BJ (cell line): ENCODE data around the gene BCL2L14. TPM values are rescaled to one million over a fixed set of nuclear protein-coding genes. Genes with fewer than 3 reads are reported as not detected.

ENCODE experiments used
- CTCF ChIA-PET: fragments of 350-600 bp; formaldehyde crosslinking; extraction: SDS; loops from one replicate; lab custom pipeline; 2021; ENCODE audit warnings: antibody characterized with exemption, inconsistent platforms; lab: Yijun Ruan, JAX
- POLR2A ChIA-PET: fragments of 300-600 bp; sonication (Branson Sonifier 250); formaldehyde crosslinking; extraction: SDS; loops from one replicate; lab custom pipeline; 2021; ENCODE audit warnings: antibody characterized with exemption; lab: Charles Lee
- DNase-seq: peaks from one replicate; pipeline ENCODE4 v3.0.0-alpha.2; 2011; ENCODE audit warnings: low read depth
- H3K27me3 ChIP-seq: 2 replicates; pipeline ENCODE4 v1.6.0; 2011; ENCODE audit warnings: low read length; ENCODE audit not compliant: control insufficient read depth, insufficient read depth
- H3K36me3 ChIP-seq: 2 replicates; pipeline ENCODE4 v1.5.1; 2011; ENCODE audit warnings: low read length; ENCODE audit not compliant: control insufficient read depth, insufficient read depth
- H3K4me3 ChIP-seq: 2 replicates; pipeline ENCODE4 v1.5.1; 2011; ENCODE audit warnings: low read depth, mild to moderate bottlenecking, control low read depth, low read length
- polyA plus RNA-seq: library from polyadenylated mRNA; depleted of rRNA; stranded (reverse); fragments of >200 nt; gene quantifications from 2 replicates; pipeline ENCODE4 v1.2.3, GENCODE V29; 2011
- TF ChIP-seq, protein P1 (sequence below): IDR thresholded peaks from 2 replicates; pipeline ENCODE4 v1.5.1; 2011; ENCODE audit warnings: low read depth, mild to moderate bottlenecking, control low read depth, inconsistent platforms, low read length, moderate library complexity; ENCODE audit not compliant: insufficient read depth

Gene BCL2L14
- polyA plus RNA-seq, 1 experiment: not detected

- Histone ChIP-seq H3K36me3 (no peaks in the 10 kb centered on the region), H3K27me3 (no peaks in the 10 kb centered on the region), H3K4me3 (no peak overlapping the region)
- TF ChIP-seq, protein P1, sequence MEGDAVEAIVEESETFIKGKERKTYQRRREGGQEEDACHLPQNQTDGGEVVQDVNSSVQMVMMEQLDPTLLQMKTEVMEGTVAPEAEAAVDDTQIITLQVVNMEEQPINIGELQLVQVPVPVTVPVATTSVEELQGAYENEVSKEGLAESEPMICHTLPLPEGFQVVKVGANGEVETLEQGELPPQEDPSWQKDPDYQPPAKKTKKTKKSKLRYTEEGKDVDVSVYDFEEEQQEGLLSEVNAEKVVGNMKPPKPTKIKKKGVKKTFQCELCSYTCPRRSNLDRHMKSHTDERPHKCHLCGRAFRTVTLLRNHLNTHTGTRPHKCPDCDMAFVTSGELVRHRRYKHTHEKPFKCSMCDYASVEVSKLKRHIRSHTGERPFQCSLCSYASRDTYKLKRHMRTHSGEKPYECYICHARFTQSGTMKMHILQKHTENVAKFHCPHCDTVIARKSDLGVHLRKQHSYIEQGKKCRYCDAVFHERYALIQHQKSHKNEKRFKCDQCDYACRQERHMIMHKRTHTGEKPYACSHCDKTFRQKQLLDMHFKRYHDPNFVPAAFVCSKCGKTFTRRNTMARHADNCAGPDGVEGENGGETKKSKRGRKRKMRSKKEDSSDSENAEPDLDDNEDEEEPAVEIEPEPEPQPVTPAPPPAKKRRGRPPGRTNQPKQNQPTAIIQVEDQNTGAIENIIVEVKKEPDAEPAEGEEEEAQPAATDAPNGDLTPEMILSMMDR: no peak
- no peak for DNase-seq
- POLR2A ChIA-PET: no interaction called here
- CTCF ChIA-PET: interaction anchor here (1.2 kb wide), 2 partner anchors 287 to 485 kb away, joined by 3 to 4 read pairs; no protein-coding TSS in a partner anchor
Measured at GRCh38 chr12:12039897-12040296, 30.8 kb upstream of the BCL2L14 start.

- H3K4me3 ChIP-seq: no peak overlapping the region
- TF ChIP-seq, protein P1: no peak
- ChIA-PET CTCF (interaction anchor here (1.3 kb wide), 1 partner anchor 75 kb away, joined by 3 read pairs; no protein-coding TSS in a partner anchor), POLR2A (no interaction called here)
- no peaks in the 10 kb centered on the region for H3K36me3 ChIP-seq
- no peak for DNase-seq
- peaks cover 2% of the 10 kb centered on the region; the same call in 1 of the 2 replicates for H3K27me3 ChIP-seq
Measured at GRCh38 chr12:12046401-12046800, 24.3 kb upstream of the BCL2L14 start.

DNA sequence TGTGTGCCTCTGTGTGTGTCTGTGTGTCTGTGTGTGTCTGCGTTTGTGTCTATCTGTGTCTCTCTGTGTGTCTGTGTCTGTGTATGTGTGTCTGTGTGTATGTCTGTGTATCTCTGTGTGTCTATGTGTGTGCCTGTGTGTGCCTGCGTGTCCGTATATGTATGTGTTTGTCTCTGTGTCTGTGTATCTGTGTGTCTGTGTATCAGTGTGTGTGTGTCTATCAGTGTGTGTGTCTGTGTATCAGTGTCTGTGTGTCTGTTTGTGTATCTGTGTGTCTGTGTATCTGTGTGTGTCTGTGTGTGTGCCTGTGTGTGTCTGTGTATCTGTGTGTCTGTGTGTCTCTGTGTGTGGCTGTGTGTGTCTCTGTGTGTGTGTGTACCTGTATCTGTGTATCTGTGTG, 23.1 kb upstream of the BCL2L14 start:
- ChIA-PET POLR2A (no interaction called here), CTCF (no interaction called here)

DNA sequence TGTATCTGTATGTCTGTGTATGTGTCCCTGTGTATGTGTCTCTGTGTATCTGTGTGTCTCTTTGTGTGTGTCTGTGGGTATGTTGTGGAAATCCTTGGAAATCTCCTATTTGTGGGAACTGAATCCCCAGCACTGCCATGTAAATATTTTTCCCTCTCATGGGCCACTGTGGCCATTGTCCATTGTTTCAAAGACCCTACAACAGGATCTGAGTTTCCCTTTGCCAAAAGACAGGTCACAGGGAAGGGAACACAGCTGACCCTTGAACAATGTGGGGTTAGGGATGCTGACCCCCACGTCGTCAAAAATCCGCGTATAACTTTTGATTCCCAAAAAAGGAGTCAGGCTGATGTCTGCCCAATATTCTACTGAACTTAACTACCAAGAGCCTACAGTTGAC, 22.5 kb upstream of the BCL2L14 start:
- ChIA-PET POLR2A (no interaction called here), CTCF (no interaction called here)
- TF ChIP-seq, protein P1: no peak
- no peak for DNase-seq
- no peaks in the 10 kb centered on the region for H3K36me3 ChIP-seq
- H3K4me3 ChIP-seq: no peak overlapping the region
- H3K27me3 ChIP-seq: peaks cover 5% of the 10 kb centered on the region

More for the DNA sequence above, 23.1 kb upstream of the BCL2L14 start:
- H3K27me3 ChIP-seq: peaks cover 3% of the 10 kb centered on the region
- H3K36me3 ChIP-seq: no peaks in the 10 kb centered on the region
- no peak for DNase-seq
- TF ChIP-seq, protein P1: no peak
- no peak overlapping the region for H3K4me3 ChIP-seq

DNA sequence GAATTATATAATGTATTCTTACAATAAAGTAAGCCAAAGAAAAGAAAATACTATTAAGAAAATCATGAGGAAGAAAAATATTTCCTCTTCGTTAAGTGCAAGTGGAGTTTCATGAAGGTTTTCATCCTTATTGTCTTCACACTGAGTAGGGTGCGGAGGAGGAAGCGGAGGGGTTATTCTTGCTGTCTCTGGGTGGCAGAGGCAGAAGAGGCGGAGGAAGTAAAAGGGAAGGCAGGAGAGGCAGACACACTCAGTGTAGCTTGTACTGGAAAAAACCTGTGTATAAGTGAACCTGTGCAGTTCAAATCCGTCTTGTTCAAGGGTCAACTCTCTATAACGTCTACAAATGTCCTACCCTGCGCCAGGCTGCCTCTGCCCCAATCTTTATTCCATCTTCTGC, 22.0 kb upstream of the BCL2L14 start:
- DNase-seq: no peak
- ChIA-PET POLR2A (no interaction called here), CTCF (no interaction called here)
- Histone ChIP-seq H3K36me3 (no peaks in the 10 kb centered on the region), H3K4me3 (no peak overlapping the region), H3K27me3 (peaks cover 5% of the 10 kb centered on the region)
- TF ChIP-seq, protein P1: no peak
